HepG2 (cell line): ENCODE data around the gene LIN28A. TPM values are rescaled to one million over a fixed set of nuclear protein-coding genes. Genes with fewer than 3 reads are reported as not detected.

Source experiments
- AGO2 ChIP-seq: fragments of 200-400 bp; formaldehyde crosslinking; optimal IDR thresholded peaks from 2 replicates; pipeline ENCODE3; 2017; ENCODE audit warnings: mild to moderate bottlenecking, low read depth, low read length, moderate library complexity
- EED ChIP-seq: sonication (generic); formaldehyde crosslinking; IDR thresholded peaks from 2 replicates; pipeline ENCODE4 v1.5.0; 2020; ENCODE audit warnings: mild to moderate bottlenecking, missing genetic modification reagents
- MAZ ChIP-seq, 2 experiments: sonication (generic) in 1 of 2; formaldehyde crosslinking in 1 of 2; IDR thresholded peaks; 2 replicates each; pipeline versions ENCODE4 v1.5.0 to v1.6.1; 2012 to 2020; ENCODE audit warnings: low read depth in 2 of 2, mild to moderate bottlenecking in 2 of 2, borderline replicate concordance in 1 of 2, improper control_type of control experiment in 1 of 2, low read length in 1 of 2, missing genetic modification reagents in 1 of 2, moderate library complexity in 1 of 2
- NFIC ChIP-seq: IDR thresholded peaks from 2 replicates; pipeline ENCODE4 v1.6.1; 2012; ENCODE audit warnings: mild to moderate bottlenecking, low read length, inconsistent platforms
- RARG ChIP-seq: sonication (generic); formaldehyde crosslinking; IDR thresholded peaks from 2 replicates; pipeline ENCODE4 v1.4.0; 2020; ENCODE audit warnings: low read depth, mild to moderate bottlenecking, missing genetic modification reagents
- SAFB2 ChIP-seq: sonication (generic); formaldehyde crosslinking; IDR thresholded peaks from 2 replicates; pipeline ENCODE4 v1.5.1; 2020; ENCODE audit warnings: missing genetic modification reagents, low read depth, mild to moderate bottlenecking, borderline replicate concordance
- SAP130 ChIP-seq: IDR thresholded peaks from 2 replicates; pipeline ENCODE4 v1.6.1; 2016; ENCODE audit warnings: low read depth
- U2AF2 ChIP-seq: fragments of 200-400 bp; formaldehyde crosslinking; IDR thresholded peaks from 2 replicates; pipeline ENCODE4 v1.6.1; 2017; ENCODE audit warnings: low read depth, mild to moderate bottlenecking, low read length
- YEATS4 ChIP-seq: sonication (generic); formaldehyde crosslinking; IDR thresholded peaks from 2 replicates; pipeline ENCODE4 v1.4.0; 2020; ENCODE audit warnings: missing genetic modification reagents, borderline replicate concordance
- ZFP62 ChIP-seq: sonication (generic); formaldehyde crosslinking; IDR thresholded peaks from 2 replicates; pipeline ENCODE4 v1.4.0; 2020; ENCODE audit warnings: missing genetic modification reagents
- ZIK1 ChIP-seq: sonication (generic); formaldehyde crosslinking; IDR thresholded peaks from 2 replicates; pipeline ENCODE4 v1.5.0; 2020; ENCODE audit warnings: mild to moderate bottlenecking, low read depth, missing genetic modification reagents, borderline replicate concordance
- ZMYM4 ChIP-seq: sonication (generic); formaldehyde crosslinking; IDR thresholded peaks from 2 replicates; pipeline ENCODE4 v1.8.1; 2023; ENCODE audit warnings: mild to moderate bottlenecking, missing genetic modification reagents
- ZNF225 ChIP-seq: sonication (generic); formaldehyde crosslinking; IDR thresholded peaks from 2 replicates; pipeline ENCODE4 v1.4.0; 2020; ENCODE audit warnings: mild to moderate bottlenecking, missing genetic modification reagents
- ZNF34 ChIP-seq: sonication (generic); formaldehyde crosslinking; IDR thresholded peaks from 2 replicates; pipeline ENCODE4 v1.4.0; 2020; ENCODE audit warnings: mild to moderate bottlenecking, missing genetic modification reagents, borderline replicate concordance
- ZNF367 ChIP-seq: sonication (generic); formaldehyde crosslinking; IDR thresholded peaks from 2 replicates; pipeline ENCODE4 v1.4.0; 2020; ENCODE audit warnings: missing genetic modification reagents, borderline replicate concordance
- ZNF446 ChIP-seq: sonication (generic); formaldehyde crosslinking; IDR thresholded peaks from 2 replicates; pipeline ENCODE4 v1.5.0; 2020; ENCODE audit warnings: mild to moderate bottlenecking, missing genetic modification reagents
- ZNF564 ChIP-seq: sonication (generic); formaldehyde crosslinking; IDR thresholded peaks from 2 replicates; pipeline ENCODE4 v1.8.1; 2023; ENCODE audit warnings: mild to moderate bottlenecking, missing genetic modification reagents
- ZNF891 ChIP-seq: sonication (generic); formaldehyde crosslinking; IDR thresholded peaks from 2 replicates; pipeline ENCODE4 v1.5.0; 2020; ENCODE audit warnings: mild to moderate bottlenecking, missing genetic modification reagents
- polyA plus RNA-seq, 8 experiments: library from polyadenylated mRNA; depleted of rRNA in 3 of 8; stranded (reverse) in 7 of 8; unstranded in 1 of 8; fragments of >200 nt; fragmentation: Illumina TruSeq in 4 of 8; extraction: Trizol in 4 of 8; gene quantifications; 2 replicates each; pipeline versions ENCODE4 v1.2.1 to v1.2.3, GENCODE V29; 2011 to 2016; ENCODE audit warnings: low read depth in 4 of 8, missing spikeins in 1 of 8, mixed read lengths in 1 of 8; ENCODE audit not compliant: insufficient read depth in 1 of 8
- total RNA-seq, 5 experiments: library from RNA; depleted of rRNA; stranded (reverse); fragments of >200 nt; fragmentation: Illumina TruSeq; extraction: Trizol; gene quantifications; 2 replicates each; pipeline ENCODE4 v1.2.3, GENCODE V29; 2016; ENCODE audit warnings: low read depth in 1 of 5
- TF ChIP-seq, protein P1 (sequence below): sonication (generic); formaldehyde crosslinking; IDR thresholded peaks from 2 replicates; pipeline ENCODE4 v1.5.0; 2020; ENCODE audit warnings: mild to moderate bottlenecking, missing genetic modification reagents
- TF ChIP-seq, protein P2 (sequence below): sonication (generic); formaldehyde crosslinking; IDR thresholded peaks from 2 replicates; pipeline ENCODE4 v1.8.1; 2023; ENCODE audit warnings: missing genetic modification reagents, mild to moderate bottlenecking, borderline replicate concordance
- TF ChIP-seq, protein P3 (sequence below): sonication (generic); formaldehyde crosslinking; IDR thresholded peaks from 2 replicates; pipeline ENCODE4 v1.5.0; 2020; ENCODE audit warnings: missing genetic modification reagents
- TF ChIP-seq, protein P4 (sequence below): sonication (generic); formaldehyde crosslinking; conservative IDR thresholded peaks from 2 replicates; pipeline ENCODE4 v1.5.0; 2020; ENCODE audit warnings: missing genetic modification reagents
- TF ChIP-seq, protein P5 (sequence below): sonication (generic); formaldehyde crosslinking; IDR thresholded peaks from 2 replicates; pipeline ENCODE4 v1.4.0; 2020; ENCODE audit warnings: missing genetic modification reagents, mild to moderate bottlenecking, borderline replicate concordance

The LIN28A gene
- total and polyA plus RNA-seq, 2 of the 13 experiments (the other 11 are each of a cell fraction or from before 2014, with no cell fraction given): not detected

DNA sequence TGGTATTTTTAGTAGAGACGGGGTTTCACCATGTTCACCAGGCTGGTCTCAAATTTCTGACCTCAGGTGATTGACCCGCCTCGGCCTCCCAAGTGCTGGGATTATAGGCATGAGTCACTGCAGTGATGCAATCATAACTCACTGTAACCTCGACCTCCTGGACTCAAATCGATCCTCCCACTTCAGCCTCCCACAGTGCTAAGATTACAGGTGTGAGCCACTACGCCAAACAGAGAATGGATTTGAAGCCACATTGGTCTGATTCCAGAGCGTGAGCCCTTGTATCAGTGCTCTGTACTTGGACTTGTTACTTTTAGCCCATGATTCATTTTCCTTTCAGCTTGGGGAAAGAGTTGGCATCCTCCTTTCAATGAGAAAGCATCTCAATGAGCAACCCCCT, 23.2 kb upstream of the LIN28A start (continued):
- TF ChIP-seq, protein P1, sequence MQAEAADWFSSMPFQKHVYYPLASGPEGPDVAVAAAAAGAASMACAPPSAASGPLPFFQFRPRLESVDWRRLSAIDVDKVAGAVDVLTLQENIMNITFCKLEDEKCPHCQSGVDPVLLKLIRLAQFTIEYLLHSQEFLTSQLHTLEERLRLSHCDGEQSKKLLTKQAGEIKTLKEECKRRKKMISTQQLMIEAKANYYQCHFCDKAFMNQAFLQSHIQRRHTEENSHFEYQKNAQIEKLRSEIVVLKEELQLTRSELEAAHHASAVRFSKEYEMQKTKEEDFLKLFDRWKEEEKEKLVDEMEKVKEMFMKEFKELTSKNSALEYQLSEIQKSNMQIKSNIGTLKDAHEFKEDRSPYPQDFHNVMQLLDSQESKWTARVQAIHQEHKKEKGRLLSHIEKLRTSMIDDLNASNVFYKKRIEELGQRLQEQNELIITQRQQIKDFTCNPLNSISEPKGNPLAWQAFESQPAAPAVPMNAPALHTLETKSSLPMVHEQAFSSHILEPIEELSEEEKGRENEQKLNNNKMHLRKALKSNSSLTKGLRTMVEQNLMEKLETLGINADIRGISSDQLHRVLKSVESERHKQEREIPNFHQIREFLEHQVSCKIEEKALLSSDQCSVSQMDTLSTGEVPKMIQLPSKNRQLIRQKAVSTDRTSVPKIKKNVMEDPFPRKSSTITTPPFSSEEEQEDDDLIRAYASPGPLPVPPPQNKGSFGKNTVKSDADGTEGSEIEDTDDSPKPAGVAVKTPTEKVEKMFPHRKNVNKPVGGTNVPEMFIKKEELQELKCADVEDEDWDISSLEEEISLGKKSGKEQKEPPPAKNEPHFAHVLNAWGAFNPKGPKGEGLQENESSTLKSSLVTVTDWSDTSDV (CRISPR knock-in tag): no peak
- TF ChIP-seq ZNF225 (no peak), ZNF367 (CRISPR knock-in tag) (no peak), RARG (CRISPR knock-in tag) (no peak), ZFP62 (CRISPR knock-in tag) (no peak), SAFB2 (CRISPR knock-in tag) (no peak), NFIC (no peak), ZNF446 (CRISPR knock-in tag) (no peak), ZMYM4 (CRISPR knock-in tag) (peak; percentile 75), ZNF564 (CRISPR knock-in tag) (0 out of 2 replicates have a peak, but pooled peaks have one; percentile 42), U2AF2 (no peak), AGO2 (no peak), MAZ (IDR thresholded peaks at IDR 0.05; ENCODE audit: borderline replicate concordance, low read depth, low read length) (no peak), MAZ (CRISPR knock-in tag; IDR thresholded peaks at IDR 0.05; ENCODE audit: low read depth) (peak; percentile 70), ZNF891 (CRISPR knock-in tag) (no peak), ZIK1 (CRISPR knock-in tag) (no peak), YEATS4 (CRISPR knock-in tag) (no peak), EED (CRISPR knock-in tag) (0 out of 2 replicates have a peak, but pooled peaks have one; percentile 28), SAP130 (CRISPR knock-in tag) (peak; percentile 75), ZNF34 (CRISPR knock-in tag) (no peak)
- TF ChIP-seq, protein P2, sequence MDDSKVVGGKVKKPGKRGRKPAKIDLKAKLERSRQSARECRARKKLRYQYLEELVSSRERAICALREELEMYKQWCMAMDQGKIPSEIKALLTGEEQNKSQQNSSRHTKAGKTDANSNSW (CRISPR knock-in tag): no peak
- TF ChIP-seq, protein P3, sequence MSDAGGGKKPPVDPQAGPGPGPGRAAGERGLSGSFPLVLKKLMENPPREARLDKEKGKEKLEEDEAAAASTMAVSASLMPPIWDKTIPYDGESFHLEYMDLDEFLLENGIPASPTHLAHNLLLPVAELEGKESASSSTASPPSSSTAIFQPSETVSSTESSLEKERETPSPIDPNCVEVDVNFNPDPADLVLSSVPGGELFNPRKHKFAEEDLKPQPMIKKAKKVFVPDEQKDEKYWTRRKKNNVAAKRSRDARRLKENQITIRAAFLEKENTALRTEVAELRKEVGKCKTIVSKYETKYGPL (CRISPR knock-in tag): no peak; the same call in 1 of the 2 replicates
- TF ChIP-seq, protein P4, sequence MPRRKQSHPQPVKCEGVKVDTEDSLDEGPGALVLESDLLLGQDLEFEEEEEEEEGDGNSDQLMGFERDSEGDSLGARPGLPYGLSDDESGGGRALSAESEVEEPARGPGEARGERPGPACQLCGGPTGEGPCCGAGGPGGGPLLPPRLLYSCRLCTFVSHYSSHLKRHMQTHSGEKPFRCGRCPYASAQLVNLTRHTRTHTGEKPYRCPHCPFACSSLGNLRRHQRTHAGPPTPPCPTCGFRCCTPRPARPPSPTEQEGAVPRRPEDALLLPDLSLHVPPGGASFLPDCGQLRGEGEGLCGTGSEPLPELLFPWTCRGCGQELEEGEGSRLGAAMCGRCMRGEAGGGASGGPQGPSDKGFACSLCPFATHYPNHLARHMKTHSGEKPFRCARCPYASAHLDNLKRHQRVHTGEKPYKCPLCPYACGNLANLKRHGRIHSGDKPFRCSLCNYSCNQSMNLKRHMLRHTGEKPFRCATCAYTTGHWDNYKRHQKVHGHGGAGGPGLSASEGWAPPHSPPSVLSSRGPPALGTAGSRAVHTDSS (CRISPR knock-in tag): no peak
- TF ChIP-seq, protein P5, sequence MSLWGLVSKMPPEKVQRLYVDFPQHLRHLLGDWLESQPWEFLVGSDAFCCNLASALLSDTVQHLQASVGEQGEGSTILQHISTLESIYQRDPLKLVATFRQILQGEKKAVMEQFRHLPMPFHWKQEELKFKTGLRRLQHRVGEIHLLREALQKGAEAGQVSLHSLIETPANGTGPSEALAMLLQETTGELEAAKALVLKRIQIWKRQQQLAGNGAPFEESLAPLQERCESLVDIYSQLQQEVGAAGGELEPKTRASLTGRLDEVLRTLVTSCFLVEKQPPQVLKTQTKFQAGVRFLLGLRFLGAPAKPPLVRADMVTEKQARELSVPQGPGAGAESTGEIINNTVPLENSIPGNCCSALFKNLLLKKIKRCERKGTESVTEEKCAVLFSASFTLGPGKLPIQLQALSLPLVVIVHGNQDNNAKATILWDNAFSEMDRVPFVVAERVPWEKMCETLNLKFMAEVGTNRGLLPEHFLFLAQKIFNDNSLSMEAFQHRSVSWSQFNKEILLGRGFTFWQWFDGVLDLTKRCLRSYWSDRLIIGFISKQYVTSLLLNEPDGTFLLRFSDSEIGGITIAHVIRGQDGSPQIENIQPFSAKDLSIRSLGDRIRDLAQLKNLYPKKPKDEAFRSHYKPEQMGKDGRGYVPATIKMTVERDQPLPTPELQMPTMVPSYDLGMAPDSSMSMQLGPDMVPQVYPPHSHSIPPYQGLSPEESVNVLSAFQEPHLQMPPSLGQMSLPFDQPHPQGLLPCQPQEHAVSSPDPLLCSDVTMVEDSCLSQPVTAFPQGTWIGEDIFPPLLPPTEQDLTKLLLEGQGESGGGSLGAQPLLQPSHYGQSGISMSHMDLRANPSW: no peak
